HG02884 (cell line): ENCODE measurements around the gene CCT5.
"Not testable (repeated sequence)": the region's sequence is repeated elsewhere in the genome, so short reads cannot be mapped to it uniquely, and the experiment has no call there.

ENCODE experiments used
- ATAC-seq: cut with Tn5 transposase; IDR thresholded peaks from one replicate; pipeline ENCODE4 v1.9.1; 2021; ENCODE audit warnings: mild to moderate bottlenecking, moderate library complexity; ENCODE audit not compliant: unreplicated experiment

The CCT5 gene

DNA sequence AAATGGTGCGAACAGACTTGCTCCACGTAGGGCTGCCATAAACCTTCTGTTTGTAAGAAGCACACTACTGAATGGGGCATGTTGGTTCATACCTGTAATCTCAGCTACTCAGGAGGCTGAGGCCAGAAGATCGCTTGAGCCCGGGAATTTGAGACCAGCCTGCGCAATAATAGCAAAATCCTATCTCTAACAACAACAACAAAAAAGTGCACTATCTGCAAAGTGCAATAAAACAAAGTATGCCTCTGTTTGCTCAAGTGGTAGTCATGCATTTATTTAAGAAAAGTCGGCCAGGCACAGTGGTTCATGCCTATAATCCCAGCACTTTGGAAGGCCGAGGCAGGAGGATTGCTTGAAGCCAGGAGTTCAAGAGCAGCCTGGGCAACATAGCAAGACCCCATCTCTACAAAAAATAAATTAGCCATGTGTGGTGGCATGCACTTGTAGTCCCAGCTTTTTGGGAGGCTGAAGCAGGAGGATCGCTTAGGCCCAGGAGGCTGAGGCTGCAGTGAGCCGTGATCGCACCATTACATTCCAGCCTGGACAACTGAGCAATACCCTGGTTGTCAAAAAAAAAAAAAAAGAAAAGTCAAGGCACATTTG lies 5.6 kb upstream of the CCT5 start:
- no peak for ATAC-seq

DNA sequence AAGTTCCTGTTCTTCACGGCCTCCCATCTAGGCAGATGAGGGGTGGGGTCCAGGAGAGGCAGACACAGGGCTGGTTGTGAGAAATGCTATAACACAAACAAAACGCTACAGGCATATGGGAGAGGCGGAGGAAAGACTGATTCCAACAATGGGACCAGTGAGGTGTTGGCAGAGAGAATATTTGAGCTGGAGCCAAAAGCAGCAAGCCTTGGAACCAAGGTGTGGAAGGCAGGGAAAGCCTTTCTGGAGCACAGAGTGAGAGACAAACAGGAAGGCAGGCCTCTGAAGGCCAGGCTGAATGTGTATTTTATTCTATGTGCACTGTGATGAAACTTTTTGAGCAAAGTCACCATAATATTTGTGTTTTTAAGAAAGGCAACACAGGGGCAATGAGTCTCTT lies 3.3 kb upstream of the CCT5 start:
- ATAC-seq = no peak

DNA sequence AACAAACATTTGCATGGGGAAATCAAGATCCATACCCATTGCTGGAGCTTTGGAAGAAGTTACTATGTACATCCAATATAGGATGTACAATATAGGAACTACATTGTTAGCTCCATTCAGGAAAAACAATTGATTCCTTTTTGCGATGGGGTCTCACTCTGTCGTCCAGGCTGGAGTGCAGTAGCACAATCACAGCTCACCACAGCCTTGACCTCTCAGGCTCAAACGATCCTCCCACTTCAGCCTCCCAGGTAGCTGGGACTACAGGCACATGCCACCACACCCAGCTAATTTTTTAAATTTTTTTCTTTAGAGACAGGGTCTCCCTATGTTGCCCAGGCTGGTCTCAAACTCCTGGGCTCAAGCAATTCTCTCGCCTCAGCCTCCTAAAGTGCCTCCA lies 2.9 kb upstream of the CCT5 start:
- ATAC-seq = not testable (repeated sequence)

DNA sequence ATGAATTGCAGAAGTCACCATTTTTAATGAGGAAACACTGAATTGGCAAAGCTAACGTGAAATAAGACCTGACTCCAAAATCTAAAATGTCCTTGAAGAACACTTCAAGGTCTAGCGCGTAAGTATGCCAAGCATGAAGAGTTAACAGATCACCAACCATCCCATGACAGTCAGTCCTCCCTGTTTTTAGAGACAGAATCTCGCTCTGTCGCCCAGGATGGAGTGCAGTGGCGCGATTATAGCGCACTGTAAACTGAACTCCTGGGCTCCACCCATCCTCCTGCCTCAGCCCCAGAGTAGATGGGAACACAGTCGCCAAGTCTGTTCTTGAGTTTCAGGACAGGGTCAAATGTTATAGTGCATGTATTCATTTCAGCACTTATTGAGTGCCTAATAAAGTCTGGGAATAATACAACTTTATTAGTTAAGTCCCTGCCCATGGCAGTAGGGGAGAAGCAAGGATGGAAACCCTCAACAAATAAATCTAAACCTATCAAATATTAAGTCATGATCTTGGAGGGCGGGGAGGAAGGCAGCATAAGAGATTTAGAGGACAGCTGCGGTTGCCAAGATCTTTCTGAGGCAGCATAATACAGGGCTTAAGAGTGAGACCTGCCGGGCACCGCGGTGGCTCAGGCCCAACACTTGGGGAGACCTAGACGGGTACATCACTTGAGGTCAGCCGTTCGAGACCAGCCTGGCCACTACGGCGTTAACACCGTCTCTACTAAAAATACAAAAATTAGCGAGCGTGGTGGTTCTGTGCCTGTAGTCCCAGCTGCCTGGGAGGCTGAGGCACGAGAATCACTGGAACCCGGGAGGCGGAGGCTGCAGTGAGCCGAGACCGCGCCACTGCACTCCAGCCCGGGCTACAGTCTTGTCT lies 1.5 kb upstream of the CCT5 start:
- ATAC-seq = peak; percentile 3

DNA sequence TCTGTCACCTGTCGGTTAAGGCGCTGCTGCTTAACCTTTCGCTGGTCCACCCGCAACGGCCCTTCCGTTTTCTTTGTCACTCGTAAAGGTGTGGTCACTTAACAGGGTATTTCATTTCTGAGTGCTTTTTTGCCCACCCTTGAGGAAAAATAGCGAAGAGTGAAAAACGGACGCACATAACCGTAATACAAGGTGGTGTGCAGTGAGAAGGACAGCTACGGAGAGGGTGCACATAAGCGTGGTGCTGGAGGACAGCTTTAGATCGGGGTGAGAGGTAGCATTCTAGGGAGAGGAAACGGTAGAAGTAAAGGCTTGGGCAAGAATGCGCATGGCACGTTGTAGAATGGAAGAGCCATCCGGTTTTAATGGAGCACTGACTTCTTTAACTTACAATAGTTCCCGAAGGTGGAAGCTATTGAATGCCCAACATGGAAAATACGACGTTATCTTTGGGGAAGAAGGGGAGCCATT lies 761 bp downstream of the CCT5 start:
- ATAC-seq = no peak

DNA sequence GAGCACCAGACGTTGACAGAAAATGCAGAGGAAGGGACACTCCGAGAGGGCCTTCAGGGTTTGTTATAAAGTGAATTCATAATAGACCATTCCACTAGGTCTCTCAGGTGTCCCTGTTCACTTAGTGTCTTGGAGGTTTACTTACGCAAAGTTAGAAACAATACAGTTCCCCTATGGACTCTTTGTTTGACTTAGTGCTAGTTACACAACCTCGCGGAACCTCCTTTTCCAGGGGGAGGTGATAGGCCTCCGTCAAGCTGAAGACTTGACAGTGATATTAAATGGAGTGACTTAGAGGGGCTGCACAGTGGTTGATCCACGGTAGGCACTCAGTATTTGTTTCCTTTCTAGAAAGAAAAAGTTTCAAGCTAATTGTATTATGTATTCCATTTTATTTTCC lies 1.3 kb downstream of the CCT5 start:
- ATAC-seq = no peak

DNA sequence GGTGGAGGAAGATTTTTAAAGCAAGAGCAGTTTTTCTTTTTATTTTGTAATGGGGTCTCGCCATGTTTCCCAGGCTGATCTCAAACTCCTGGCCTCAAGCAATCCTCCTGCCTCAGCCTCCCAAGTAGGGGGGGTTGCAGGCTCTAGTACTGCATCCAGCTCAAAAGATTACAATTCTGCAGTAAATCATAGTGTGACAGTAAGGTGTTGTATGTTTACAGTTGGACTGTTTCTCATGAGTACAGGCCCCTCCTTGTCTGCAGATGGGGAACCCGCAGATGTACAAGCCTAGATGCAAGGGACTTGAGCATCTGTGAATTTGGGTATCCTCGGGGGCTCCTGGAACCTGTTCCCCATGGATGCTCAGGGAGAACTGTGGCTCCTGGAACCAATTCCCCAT lies 3.3 kb downstream of the CCT5 start:
- no peak for ATAC-seq

DNA sequence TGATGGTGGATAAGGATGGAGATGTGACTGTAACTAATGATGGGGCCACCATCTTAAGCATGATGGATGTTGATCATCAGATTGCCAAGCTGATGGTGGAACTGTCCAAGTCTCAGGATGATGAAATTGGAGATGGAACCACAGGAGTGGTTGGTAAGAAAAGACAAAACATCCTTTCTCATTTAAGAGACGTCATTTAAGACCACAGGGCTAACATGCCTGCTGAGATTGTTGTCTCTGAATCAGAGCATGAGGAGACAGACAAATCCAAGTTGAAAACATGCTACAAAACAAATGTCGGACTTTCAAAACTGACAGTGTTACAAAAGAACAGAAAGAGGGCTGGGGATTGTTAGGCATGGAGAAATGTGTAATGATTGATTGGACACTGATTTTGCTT lies 4.6 kb downstream of the CCT5 start:
- no peak for ATAC-seq

DNA sequence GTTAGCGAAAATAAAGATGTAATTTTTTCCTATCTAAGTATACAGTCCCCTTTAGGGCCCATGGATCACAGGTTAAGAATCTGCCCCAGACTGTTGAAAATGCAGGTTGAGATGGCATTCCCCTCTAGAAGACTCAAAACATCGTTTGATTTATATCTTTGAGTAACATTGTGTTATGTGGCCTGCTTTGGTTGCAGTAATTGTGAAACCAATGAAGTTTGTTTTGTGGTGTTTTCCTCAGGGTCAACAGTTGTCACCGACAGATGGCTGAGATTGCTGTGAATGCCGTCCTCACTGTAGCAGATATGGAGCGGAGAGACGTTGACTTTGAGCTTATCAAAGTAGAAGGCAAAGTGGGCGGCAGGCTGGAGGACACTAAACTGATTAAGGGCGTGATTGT lies 7.8 kb downstream of the CCT5 start:
- no peak for ATAC-seq

DNA sequence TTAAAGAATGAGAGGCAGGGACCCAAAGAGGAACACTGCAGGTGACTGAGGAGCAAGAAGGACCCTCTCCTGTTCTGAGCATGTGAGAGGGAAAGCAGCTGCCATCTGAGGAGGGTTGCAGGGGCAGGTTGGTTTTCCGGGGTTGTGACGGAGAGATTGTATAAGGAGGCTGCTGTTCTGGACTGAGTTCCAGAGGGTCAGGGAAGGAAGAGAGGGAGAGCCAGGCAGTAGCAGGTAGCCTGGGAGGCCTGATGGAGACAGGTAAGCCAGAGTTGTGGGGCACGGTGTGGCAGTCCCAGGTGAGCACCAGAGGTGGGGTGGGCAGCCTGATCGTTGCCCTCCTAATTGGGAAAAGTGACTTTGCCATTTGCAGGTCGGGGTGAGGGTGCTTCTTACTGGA lies 9.8 kb downstream of the CCT5 start:
- no peak for ATAC-seq

DNA sequence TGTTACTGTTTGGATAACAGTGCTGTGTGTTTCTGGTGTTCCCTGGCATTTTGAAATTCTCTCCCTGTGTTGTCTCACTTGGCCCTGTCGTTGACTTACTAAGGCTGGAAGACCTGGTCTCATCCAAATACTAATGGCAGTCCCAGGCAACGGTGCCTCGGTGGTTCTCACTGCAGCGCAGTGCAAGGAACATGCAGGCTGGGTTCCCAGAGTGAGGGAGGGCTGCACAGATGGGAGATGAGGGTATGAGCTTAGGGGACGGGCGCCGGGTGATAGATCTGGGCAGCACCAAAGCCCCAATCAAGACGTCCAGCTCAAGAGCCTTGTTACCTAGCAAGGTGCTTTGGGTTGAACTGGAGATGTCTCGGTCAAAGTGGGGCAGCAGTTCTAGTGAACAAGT lies 11.0 kb downstream of the CCT5 start:
- no peak for ATAC-seq

DNA sequence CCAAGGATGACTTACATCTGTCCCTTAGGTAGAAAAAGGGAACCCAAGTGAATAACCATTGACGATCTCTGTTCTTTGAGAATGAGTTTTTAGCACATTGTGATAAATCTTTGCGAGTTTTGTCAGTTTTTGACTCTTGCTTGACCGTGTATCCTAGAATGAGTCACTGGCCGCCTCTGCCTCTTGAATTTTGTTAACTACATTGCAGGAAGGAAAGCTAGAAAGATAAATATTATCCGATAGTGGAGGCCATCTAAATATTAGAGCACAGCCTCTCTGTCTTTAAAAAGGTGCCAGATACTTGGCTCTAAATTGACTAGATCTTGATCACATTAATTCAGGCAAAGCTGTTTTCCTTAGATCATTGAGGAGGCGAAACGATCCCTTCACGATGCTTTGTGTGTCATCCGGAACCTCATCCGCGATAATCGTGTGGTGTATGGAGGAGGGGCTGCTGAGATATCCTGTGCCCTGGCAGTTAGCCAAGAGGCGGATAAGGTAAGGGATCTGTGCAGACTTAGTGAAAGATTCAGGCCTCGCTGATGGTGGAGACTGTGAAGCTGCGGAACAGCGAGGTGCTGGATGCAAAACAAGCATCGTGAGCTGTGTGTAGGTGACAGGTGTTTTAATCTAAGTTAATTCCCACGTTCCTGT lies 12.2 kb downstream of the CCT5 start:
- no peak for ATAC-seq

DNA sequence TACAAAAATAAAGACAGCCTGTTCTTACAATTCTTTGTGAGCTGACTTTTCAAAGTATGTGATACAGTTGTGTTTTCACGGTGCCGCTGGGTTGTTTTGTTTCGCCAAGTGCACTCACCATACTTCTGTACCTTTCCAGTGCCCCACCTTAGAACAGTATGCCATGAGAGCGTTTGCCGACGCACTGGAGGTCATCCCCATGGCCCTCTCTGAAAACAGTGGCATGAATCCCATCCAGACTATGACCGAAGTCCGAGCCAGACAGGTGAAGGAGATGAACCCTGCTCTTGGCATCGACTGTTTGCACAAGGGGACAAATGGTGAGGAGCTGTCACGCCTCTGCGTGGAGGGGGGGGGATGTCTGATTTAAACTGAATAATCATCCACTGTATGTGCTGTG lies 12.9 kb downstream of the CCT5 start:
- ATAC-seq = no peak

DNA sequence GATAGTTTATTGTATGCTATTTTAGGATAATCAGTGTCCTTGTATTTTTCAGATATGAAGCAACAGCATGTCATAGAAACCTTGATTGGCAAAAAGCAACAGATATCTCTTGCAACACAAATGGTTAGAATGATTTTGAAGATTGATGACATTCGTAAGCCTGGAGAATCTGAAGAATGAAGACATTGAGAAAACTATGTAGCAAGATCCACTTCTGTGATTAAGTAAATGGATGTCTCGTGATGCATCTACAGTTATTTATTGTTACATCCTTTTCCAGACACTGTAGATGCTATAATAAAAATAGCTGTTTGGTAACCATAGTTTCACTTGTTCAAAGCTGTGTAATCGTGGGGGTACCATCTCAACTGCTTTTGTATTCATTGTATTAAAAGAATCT lies 14.5 kb downstream of the CCT5 start:
- no peak for ATAC-seq

DNA sequence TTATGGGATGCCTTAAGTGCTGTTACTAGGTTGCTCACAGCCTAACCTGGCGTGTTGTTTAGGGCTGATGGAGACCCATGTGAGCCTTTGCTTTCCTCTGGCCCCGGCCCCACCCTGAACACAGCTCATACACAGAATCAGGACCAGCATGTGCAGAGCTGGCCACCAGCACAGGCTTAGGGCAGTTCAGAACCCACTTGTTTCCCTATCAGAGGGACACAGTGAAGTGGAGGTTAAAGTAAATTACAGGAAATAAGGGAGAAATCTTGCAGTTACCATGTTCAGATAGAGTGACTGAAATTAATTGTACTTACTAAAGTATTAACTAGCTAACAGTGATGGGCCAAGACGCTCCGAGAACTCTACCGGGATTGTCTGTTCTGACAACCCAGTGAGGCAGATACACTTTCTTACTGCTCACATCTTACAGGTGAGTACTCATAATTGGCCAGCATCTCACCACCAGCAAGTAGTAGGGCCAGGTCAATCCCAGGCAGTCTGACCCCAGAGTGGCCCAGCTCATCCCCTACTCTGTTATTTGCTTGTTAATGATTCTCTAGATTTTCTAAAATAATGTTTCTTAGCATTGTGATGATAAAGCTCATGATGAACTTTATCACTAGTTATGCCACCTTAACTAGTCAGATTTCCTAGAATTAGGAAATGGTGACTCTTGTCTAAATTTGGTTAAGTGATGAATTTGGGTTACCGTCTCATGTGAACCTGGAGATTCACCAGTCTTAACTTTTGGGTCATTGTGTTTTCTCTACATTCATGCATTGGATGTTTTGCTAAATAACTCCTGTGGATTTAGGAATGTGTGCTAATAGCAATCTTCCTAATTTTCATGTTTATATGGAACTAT lies 15.4 kb downstream of the CCT5 start:
- no peak for ATAC-seq

DNA sequence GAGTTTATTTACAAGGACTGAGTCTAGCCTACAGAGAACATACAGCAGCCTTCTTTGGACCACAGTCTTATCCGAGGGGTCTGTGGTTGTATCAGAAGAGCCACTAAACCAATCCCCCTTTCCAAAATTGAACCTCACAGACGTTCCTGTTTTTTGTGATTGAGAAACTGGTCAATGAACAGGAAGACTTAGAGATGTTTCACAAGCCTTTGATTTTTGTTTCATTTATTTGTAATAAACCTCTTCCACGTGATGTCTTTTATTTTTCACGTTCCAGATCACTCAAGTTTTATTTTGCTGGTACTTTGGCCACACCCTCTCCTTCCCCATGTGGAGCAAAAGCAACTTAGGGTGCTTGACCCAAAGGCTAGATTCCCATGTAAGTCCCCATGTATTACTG lies 16.1 kb downstream of the CCT5 start:
- ATAC-seq = no peak

DNA sequence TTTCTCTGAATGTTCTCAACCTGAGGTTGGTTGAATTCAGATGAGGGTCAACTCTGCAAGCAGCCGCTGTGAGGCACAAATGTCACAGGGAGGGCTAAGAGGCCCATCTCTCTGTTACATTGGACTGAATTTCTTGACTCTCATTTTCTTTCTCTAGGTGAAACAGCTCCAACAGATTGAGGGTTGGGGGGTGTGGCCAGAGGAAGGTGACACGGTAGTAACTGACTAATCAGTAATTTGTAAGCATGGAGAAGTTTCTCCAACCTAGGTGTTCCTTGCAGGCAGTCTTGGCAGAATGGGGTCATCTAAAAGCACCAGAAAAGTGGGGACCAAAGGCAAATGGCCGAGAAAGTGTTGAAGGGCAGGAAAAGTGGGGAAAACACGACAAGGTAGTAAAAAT lies 16.8 kb downstream of the CCT5 start:
- no peak for ATAC-seq

DNA sequence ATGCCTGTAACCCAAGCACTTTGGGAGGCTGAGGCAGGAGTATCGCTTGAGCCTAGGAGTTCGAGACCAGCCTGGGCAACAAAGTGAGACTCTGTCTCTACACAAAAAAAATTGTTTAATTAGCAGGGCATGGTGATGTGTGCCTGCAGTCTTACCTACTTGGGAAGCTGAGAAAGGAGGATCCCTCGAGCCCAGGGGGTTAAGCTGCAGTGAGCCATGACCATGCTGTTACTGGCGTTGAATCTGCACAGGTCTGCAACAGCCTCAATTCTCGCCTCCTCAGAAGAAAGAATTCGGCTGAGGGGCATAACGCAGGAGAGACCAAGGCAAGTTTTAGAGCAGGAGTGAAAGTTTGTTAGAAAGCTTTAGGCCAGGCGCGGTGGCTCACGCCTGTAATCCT lies 18.0 kb downstream of the CCT5 start:
- no peak for ATAC-seq

DNA sequence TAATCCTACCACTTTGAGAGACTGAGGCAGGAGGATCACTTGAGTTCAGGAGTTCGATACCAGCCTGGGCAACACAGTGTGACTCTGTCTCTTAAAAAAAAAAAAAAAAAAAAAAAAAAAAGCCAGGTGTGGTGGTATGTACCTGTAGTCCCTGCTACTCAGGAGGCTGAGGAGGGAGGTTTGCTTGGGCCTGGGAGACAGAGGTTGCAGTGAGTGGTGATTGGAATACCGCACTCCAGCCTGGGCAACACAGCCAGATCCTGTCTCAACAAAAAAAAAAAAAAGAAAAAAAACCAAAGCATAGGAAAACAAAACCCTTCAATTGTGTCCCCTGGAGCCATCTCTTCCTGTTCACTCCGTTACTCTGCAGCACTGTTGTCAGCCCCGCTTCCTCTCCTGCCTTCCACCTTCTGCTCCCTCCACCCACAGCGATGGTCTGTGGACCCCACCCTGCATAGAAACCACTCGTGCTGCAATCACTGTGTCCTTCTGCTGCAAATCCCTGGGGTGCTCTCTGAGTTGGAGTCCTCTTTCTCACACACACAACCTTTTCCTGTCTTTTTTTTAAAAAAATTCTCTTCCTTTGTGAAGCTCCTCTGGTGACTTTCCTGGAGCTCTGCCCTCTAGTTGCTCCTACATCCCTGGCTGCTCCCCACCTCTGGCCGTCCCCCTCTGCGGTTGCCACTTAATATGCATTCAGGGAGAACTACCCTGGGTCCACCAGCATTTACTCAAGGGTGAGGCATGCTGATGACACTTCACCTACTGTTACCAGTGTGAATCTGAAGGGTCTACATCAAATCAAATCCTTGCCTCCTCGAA lies 22.2 kb downstream of the CCT5 start:
- no peak for ATAC-seq

DNA sequence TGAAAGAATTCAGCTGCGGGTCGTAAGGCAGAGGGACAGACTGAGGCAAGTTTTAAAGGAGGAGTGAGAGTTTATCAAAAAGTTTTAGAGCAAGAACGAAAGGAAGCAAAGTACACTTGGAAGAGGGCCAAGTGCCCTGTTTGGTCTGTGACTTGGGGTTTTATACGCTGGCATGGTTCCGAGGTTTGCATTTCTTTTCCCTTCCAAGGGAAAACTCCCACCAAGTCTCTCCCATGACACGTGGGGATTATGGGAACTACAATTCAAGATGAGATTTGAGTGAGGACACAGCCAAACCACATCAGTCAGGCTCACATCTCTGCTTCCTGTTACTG lies 22.8 kb downstream of the CCT5 start:
- not testable (repeated sequence) for ATAC-seq
